Measurements from ENCODE around the gene HK1.

Gene HK1

GRCh38 chr10:69406302-69406811 is 128.1 kb downstream of the HK1 start:
- DNase-seq (ENCODE audit: low read depth) = no peak
- TF ChIP-seq MYC (IDR thresholded peaks at IDR 0.05; ENCODE audit: low read depth, low read length) (no peak), POLR2A (IDR thresholded peaks at IDR 0.05; ENCODE audit: extremely low read depth, insufficient read length) (no peak), CTCF (IDR thresholded peaks at IDR 0.05; ENCODE audit: low read depth, low read length) (no peak)
- TF ChIP-seq, protein P1, sequence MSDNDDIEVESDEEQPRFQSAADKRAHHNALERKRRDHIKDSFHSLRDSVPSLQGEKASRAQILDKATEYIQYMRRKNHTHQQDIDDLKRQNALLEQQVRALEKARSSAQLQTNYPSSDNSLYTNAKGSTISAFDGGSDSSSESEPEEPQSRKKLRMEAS (IDR thresholded peaks at IDR 0.05; ENCODE audit: low read depth, low read length) = no peak
- H3K4me3 ChIP-seq (ENCODE audit: low read depth, low read length) = no peak overlapping the region

- no peak for TF ChIP-seq MYC (IDR thresholded peaks at IDR 0.05; ENCODE audit: low read depth, low read length)
- TF ChIP-seq, protein P1 (IDR thresholded peaks at IDR 0.05; ENCODE audit: low read depth, low read length) = no peak
- TF ChIP-seq POLR2A (IDR thresholded peaks at IDR 0.05; ENCODE audit: extremely low read depth, insufficient read length) = no peak
- no peak for TF ChIP-seq CTCF (IDR thresholded peaks at IDR 0.05; ENCODE audit: low read depth, low read length)
- DNase-seq (ENCODE audit: low read depth) = no peak
Observed at GRCh38 chr10:69406816-69407580, 128.7 kb downstream of the HK1 start.

GRCh38 chr10:69407621-69408301 is 129.5 kb downstream of the HK1 start:
- no peak overlapping the region for H3K4me3 ChIP-seq (ENCODE audit: low read depth, low read length)
- peak; percentile 69 for TF ChIP-seq CTCF (IDR thresholded peaks at IDR 0.05; ENCODE audit: low read depth, low read length)
- TF ChIP-seq, protein P1 (IDR thresholded peaks at IDR 0.05; ENCODE audit: low read depth, low read length) = peak; percentile 80
- TF ChIP-seq MYC (IDR thresholded peaks at IDR 0.05; ENCODE audit: low read depth, low read length) = 0 out of 2 replicates have a peak, but pooled peaks have one; percentile 20
- no peak for TF ChIP-seq POLR2A (IDR thresholded peaks at IDR 0.05; ENCODE audit: extremely low read depth, insufficient read length)
- peak; percentile 71 for DNase-seq (ENCODE audit: low read depth)

More at GRCh38 chr10:69406816-69407580, 128.7 kb downstream of the HK1 start:
- H3K4me3 ChIP-seq (ENCODE audit: low read depth, low read length) = no peak overlapping the region

GRCh38 chr10:69408318-69409175 is 130.3 kb downstream of the HK1 start:
- TF ChIP-seq, protein P1 (IDR thresholded peaks at IDR 0.05; ENCODE audit: low read depth, low read length) = peak; percentile 78
- peak; percentile 60 for TF ChIP-seq MYC (IDR thresholded peaks at IDR 0.05; ENCODE audit: low read depth, low read length)
- TF ChIP-seq POLR2A (IDR thresholded peaks at IDR 0.05; ENCODE audit: extremely low read depth, insufficient read length) = no peak
- peak; percentile 59 for TF ChIP-seq CTCF (IDR thresholded peaks at IDR 0.05; ENCODE audit: low read depth, low read length)
- no peak overlapping the region for H3K4me3 ChIP-seq (ENCODE audit: low read depth, low read length)
- DNase-seq (ENCODE audit: low read depth) = peak; percentile 93

DNA sequence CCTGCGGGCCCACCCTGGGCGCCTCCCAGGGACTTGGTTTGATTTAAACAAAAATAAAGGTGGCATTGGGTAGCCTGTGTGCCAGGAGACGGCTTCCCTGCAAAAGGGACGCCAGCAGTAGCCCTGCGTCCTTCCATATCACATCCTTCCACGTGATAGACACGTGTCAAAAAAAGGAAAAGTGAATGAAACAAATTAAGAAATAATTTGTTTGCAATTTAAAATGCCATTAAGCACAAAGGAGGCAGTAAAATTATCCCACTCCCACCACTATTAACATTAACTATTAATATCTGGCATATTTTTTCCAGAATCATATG is 130.8 kb downstream of the HK1 start:
- TF ChIP-seq POLR2A (IDR thresholded peaks at IDR 0.05; ENCODE audit: extremely low read depth, insufficient read length) (no peak), MYC (IDR thresholded peaks at IDR 0.05; ENCODE audit: low read depth, low read length) (no peak), CTCF (IDR thresholded peaks at IDR 0.05; ENCODE audit: low read depth, low read length) (no peak)
- TF ChIP-seq, protein P1 (IDR thresholded peaks at IDR 0.05; ENCODE audit: low read depth, low read length) = no peak
- no peak overlapping the region for H3K4me3 ChIP-seq (ENCODE audit: low read depth, low read length)

More for the DNA sequence above, 130.8 kb downstream of the HK1 start:
- no peak for DNase-seq (ENCODE audit: low read depth)

All from NB4 (cell line).